ENCODE measurements around the gene CAPN14.
"Not testable (repeated sequence)": the region's sequence is repeated elsewhere in the genome, so short reads cannot be mapped to it uniquely, and the experiment has no call there.

The CAPN14 gene

DNA sequence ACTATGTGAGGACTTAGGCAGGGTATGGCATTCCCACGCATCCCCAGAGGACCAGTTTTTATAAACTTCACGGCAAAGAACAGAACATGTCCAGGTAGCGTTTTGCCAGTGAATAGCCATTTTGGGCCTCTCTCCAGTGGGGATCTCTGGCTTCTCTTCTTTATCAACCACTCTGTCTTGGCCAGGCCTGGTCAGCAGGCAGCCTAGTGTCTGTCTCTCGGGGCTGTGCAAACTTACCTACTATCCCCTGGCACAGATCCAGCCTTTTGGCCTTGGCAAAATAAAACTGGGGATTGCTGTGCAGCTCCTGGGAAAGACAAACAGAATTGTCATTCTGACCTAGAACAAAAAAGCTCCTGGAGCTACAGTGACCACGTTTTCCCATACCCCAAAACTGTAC lies 14.5 kb downstream of the CAPN14 start:
- no peak for TF ChIP-seq ZNF274 (IDR thresholded peaks at IDR 0.05; ENCODE audit: low read depth, low read length)
- no peak overlapping the region for H3K4me3 ChIP-seq (ENCODE audit: low read length)

DNA sequence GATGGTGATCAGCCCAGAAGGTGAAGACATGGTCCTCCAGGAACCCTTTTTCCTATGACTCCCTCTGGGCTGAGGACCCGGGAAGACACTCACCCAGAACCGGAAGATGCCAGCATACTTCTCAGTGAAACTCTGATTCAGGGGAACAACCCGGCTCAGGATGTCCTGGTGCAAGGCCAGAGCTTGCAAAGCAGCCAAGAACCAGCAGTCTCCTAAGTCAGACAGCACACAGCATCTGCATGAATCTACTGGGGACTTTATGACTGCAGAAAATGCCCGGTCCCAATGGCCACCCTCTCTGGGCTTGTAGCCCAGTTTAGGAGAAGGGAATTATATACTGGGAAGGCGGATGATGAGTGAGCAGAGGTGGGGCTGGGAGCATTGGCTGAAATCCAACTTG lies 15.3 kb downstream of the CAPN14 start:
- TF ChIP-seq ZNF274 (IDR thresholded peaks at IDR 0.05; ENCODE audit: low read depth, low read length), result no peak

DNA sequence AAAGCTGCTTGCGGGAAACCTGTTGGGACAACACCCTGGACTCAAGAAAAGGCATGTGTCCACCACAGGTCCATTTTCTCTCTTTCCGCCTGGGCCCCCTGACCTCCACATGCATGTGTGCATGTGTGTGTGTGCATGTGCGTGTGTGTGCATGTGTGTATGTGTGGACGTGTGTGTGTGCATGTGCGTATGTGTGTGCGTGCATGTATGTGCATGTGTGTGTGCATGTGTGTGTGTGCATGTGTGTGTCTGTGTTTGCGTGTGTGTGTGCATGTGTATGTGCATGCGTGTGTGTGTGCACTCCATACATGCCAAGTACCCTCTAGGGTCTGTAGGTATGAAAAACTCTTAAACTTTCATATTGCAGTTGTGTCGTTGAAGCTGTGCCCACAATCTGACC lies 16.3 kb downstream of the CAPN14 start:
- H3K4me3 ChIP-seq (ENCODE audit: low read length), result no peak overlapping the region
- TF ChIP-seq ZNF274 (IDR thresholded peaks at IDR 0.05; ENCODE audit: low read depth, low read length), result no peak

More for the DNA sequence above, 15.3 kb downstream of the CAPN14 start:
- no peak overlapping the region for H3K4me3 ChIP-seq (ENCODE audit: low read length)

GRCh38 chr2:31199206-31199605 lies 18.1 kb downstream of the CAPN14 start:
- no peak for TF ChIP-seq ZNF274 (IDR thresholded peaks at IDR 0.05; ENCODE audit: low read depth, low read length)

GRCh38 chr2:31197669-31198068 lies 19.6 kb downstream of the CAPN14 start:
- no peak for TF ChIP-seq ZNF274 (IDR thresholded peaks at IDR 0.05; ENCODE audit: low read depth, low read length)
- H3K4me3 ChIP-seq (ENCODE audit: low read length), result no peak overlapping the region

More at GRCh38 chr2:31199206-31199605, 18.1 kb downstream of the CAPN14 start:
- no peak overlapping the region for H3K4me3 ChIP-seq (ENCODE audit: low read length)

- H3K4me3 ChIP-seq (ENCODE audit: low read length), result no peak overlapping the region
- TF ChIP-seq ZNF274 (IDR thresholded peaks at IDR 0.05; ENCODE audit: low read depth, low read length), result no peak
These were observed 20.1 kb downstream of the CAPN14 start for GRCh38 chr2:31197166-31197565.

DNA sequence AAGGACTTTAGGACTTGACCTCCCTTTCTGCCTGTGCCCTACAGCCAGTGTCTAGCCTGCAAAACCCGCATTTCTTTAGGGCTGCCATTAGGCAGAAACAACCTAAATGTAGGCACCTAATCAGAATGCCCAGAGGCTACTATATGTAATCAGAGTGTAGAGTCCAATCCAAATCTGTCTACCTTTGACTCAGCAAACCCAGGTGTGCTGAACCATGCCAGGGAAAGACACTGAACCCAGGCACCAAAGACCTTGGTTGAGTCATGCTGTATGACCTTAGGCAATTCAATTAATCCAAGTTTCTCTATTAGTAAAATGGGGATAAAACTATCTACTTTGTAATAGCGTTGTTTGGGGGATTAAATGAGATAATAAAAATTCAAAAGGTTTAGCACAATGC lies 20.7 kb downstream of the CAPN14 start:
- H3K4me3 ChIP-seq (ENCODE audit: low read length), result no peak overlapping the region
- TF ChIP-seq ZNF274 (IDR thresholded peaks at IDR 0.05; ENCODE audit: low read depth, low read length), result no peak

DNA sequence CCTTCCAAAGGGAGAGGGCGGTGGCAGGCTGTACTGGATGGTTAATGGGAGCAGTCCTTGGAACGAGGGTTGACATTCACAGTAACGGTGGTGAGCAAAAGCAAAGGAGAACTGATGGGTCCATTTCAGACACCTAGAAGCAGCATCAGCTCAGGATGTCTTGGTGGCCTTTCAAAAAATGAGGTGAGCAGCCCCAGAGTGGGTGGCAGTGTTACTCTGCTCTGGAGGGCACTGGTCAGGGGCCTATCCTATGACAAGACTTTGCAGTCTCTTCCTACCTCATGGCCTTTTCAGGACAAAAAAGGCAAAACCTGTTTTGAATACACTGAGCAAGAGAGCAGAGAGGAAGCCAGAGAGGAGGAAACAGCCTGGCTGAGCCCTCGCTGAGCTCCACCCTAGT lies 23.5 kb downstream of the CAPN14 start:
- TF ChIP-seq ZNF274 (IDR thresholded peaks at IDR 0.05; ENCODE audit: low read depth, low read length), result no peak

GRCh38 chr2:31192851-31193392 lies 24.4 kb downstream of the CAPN14 start:
- H3K4me3 ChIP-seq (ENCODE audit: low read length), result no peak overlapping the region
- no peak for TF ChIP-seq ZNF274 (IDR thresholded peaks at IDR 0.05; ENCODE audit: low read depth, low read length)

More for the DNA sequence above, 23.5 kb downstream of the CAPN14 start:
- H3K4me3 ChIP-seq (ENCODE audit: low read length), result no peak overlapping the region

DNA sequence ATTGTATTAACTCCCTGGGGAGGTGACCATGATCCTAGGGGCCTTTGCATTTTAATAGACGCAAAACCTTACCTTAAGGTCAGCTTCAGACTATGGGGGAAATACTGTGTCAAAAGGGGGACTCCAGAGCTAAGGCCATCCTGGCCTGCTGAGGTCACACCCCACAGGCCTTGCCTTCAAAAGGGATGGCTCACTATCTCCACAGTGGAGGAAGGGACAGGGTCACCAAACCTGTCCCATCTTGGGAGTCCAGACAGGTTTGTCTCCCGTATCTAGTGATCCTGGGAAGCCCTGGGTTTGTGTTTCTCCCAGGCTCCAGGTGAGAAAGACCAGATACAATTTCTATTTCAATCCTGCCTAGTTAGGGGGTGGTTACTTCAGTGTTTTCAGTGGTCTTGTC lies 24.9 kb downstream of the CAPN14 start:
- no peak overlapping the region for H3K4me3 ChIP-seq (ENCODE audit: low read length)
- TF ChIP-seq ZNF274 (IDR thresholded peaks at IDR 0.05; ENCODE audit: low read depth, low read length), result no peak

DNA sequence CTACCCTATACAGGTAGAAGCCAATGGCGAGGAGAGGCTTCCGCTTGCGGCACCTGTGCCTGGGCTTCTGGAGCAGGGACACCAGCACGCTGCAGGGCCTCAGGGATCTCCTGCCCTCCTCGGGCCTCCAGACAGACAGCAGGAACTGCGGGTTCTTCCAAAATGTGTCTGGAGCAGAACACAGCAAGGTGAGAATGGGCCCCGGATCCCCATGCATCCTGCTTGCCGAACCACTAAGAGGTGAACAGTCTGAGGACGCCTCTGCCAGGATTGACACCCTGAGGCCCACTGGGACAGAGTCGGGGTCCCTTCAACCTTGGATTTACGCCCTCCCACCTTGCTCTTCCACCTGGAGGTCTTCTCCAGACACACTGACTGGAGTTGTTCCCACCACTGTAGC lies 25.4 kb downstream of the CAPN14 start:
- TF ChIP-seq ZNF274 (IDR thresholded peaks at IDR 0.05; ENCODE audit: low read depth, low read length), result no peak
- H3K4me3 ChIP-seq (ENCODE audit: low read length), result no peak overlapping the region

GRCh38 chr2:31190188-31190587 lies 27.1 kb downstream of the CAPN14 start:
- no peak overlapping the region for H3K4me3 ChIP-seq (ENCODE audit: low read length)
- TF ChIP-seq ZNF274 (IDR thresholded peaks at IDR 0.05; ENCODE audit: low read depth, low read length), result no peak

DNA sequence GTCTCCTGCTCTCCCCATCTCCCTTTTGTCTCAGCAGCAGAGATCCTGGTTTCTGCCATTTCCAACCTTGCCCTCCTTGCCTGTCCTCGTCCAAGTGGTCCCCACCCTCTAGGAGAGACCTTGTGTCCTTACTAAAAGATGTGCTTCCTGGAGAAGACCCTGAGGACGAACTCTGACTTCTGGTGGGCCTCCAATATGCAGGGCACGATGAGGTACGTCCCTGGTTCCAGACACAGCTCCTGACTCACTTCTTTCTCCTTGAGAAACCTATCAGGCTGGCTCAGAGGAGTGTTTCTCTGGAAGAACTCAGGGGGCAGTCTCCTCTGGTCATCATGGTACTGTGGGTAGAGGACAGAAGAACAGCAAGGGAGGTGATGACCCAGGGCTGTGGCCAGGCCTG lies 28.2 kb downstream of the CAPN14 start:
- no peak for TF ChIP-seq ZNF274 (IDR thresholded peaks at IDR 0.05; ENCODE audit: low read depth, low read length)
- no peak overlapping the region for H3K4me3 ChIP-seq (ENCODE audit: low read length)

DNA sequence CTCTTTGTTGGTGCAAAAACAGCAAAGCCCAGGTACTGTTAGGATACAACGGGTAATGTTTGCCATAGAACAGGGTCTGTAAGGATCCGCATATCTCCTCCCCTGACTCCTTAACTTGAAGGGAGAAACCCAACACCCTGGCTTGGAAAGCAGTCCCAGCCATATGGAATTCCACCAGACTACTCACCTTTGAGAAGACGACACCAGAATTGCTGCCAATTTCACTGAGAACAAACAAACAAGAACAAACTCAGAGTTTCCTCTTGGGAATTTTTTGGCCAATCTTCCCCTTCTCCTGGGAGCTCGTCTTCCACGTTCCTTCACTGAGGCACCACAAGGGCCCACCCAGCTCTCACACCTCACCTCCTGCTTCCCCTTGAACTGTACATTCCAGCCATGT lies 29.2 kb downstream of the CAPN14 start:
- TF ChIP-seq ZNF274 (IDR thresholded peaks at IDR 0.05; ENCODE audit: low read depth, low read length), result no peak
- H3K4me3 ChIP-seq (ENCODE audit: low read length), result no peak overlapping the region

- H3K4me3 ChIP-seq (ENCODE audit: low read length), result no peak overlapping the region
- no peak for TF ChIP-seq ZNF274 (IDR thresholded peaks at IDR 0.05; ENCODE audit: low read depth, low read length)
These were observed 30.1 kb downstream of the CAPN14 start for GRCh38 chr2:31187166-31187565.

DNA sequence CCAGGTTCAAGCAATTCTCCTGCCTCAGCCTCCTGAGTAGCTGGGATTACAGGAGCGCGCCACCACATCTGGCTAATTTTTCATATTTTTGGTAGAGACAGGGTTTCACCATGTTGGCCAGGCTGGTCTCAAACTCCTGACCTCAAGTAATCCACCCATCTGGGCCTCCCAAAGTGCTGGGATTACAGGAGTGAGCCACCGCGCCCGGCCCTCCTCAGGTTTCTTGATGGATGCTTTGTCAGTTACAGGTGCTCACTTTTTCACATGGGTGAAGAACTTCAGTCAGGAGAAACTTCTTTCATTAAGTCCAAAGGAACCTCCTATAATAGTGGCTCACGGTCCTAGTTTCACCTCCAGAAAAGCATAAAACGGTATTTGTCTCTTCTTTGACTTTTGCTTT lies 33.3 kb downstream of the CAPN14 start:
- not testable (repeated sequence) for H3K4me3 ChIP-seq (ENCODE audit: low read length)
